Activated T-cell treated with anti-CD3 and anti-CD28 coated beads for 48 hours (primary cell): ENCODE results near the gene GALNS.
A peak's percentile ranks its signal among the peaks of the same experiment; 100 is the strongest.
"Not testable (repeated sequence)": the region's sequence is repeated elsewhere in the genome, so short reads cannot be mapped to it uniquely, and the experiment has no call there.

Experiments used
- DNase-seq: peaks from one replicate; pipeline ENCODE4 v3.0.0-alpha.2; 2020; ENCODE audit warnings: low read depth

GALNS gene

GRCh38 chr16:88856828-88857727 is at the start of gene GALNS, which contains the start of gene TRAPPC2L:
GALNS (minus strand) TSS chr16:88856947; CDS start chr16:88856877, 70 bp downstream.
TRAPPC2L (plus strand) TSS chr16:88857127; CDS start chr16:88857151, 24 bp downstream.
- peak; percentile 100 for DNase-seq

GRCh38 chr16:88906020-88906419 is 49.3 kb upstream of the GALNS start:
- DNase-seq: no peak

GRCh38 chr16:88905563-88905962 is 48.8 kb upstream of the GALNS start:
- peak; percentile 10 for DNase-seq

- DNase-seq: no peak
These were observed 48.1 kb upstream of the GALNS start for GRCh38 chr16:88904676-88905365.

GRCh38 chr16:88903267-88903666 is 46.5 kb upstream of the GALNS start:
- no peak for DNase-seq

- DNase-seq: no peak
These were observed 46.0 kb upstream of the GALNS start for GRCh38 chr16:88902744-88903143.

GRCh38 chr16:88901718-88902337 is 45.1 kb upstream of the GALNS start:
- DNase-seq: no peak

- DNase-seq: no peak
These were observed 43.9 kb upstream of the GALNS start for GRCh38 chr16:88900662-88901052.

GRCh38 chr16:88899901-88900661 is 43.3 kb upstream of the GALNS start:
- no peak for DNase-seq

GRCh38 chr16:88897696-88898425 is 41.1 kb upstream of the GALNS start:
- DNase-seq: no peak

- no peak for DNase-seq
These were observed 39.7 kb upstream of the GALNS start for GRCh38 chr16:88896238-88897070.

- DNase-seq: no peak
These were observed 38.6 kb upstream of the GALNS start for GRCh38 chr16:88895335-88895734.

- DNase-seq: no peak
These were observed 38.0 kb upstream of the GALNS start for GRCh38 chr16:88894681-88895300.

GRCh38 chr16:88894266-88894665 is 37.5 kb upstream of the GALNS start:
- not testable (repeated sequence) for DNase-seq

GRCh38 chr16:88893127-88893968 is 36.6 kb upstream of the GALNS start:
- DNase-seq: no peak

- no peak for DNase-seq
These were observed 35.3 kb upstream of the GALNS start for GRCh38 chr16:88892065-88892464.

- no peak for DNase-seq
These were observed 34.3 kb upstream of the GALNS start for GRCh38 chr16:88891083-88891482.

- DNase-seq: not testable (repeated sequence)
These were observed 33.1 kb upstream of the GALNS start for GRCh38 chr16:88889702-88890352.
